SW 1271 (cell line): ENCODE data around the gene RNF145.

Source experiments
- DNase-seq, 2 experiments: peaks; one replicate each; lab custom pipeline; 2025; lab: John Stamatoyannopoulos, UW

Gene RNF145

DNA sequence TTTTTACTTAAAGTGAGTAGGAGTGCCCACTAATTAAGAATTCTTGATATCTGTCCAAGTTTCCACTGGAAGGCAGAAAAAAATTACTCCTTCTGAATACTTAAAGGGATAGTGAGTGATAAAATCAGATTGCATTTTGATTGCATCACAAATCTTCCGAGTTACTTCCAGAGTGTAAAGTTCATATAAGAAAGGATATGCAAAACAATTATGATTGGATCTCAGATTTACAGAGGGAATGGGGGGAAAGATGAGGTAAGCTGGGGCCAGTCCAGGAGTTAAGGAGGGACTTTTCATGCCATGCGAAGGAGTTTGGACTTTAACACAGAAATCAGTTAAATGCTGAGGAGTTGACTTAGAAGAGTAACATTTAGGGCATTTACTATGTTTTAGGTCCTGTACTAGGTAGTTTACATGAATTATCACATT lies 9.3 kb upstream of the RNF145 start:
- no peak for DNase-seq

DNA sequence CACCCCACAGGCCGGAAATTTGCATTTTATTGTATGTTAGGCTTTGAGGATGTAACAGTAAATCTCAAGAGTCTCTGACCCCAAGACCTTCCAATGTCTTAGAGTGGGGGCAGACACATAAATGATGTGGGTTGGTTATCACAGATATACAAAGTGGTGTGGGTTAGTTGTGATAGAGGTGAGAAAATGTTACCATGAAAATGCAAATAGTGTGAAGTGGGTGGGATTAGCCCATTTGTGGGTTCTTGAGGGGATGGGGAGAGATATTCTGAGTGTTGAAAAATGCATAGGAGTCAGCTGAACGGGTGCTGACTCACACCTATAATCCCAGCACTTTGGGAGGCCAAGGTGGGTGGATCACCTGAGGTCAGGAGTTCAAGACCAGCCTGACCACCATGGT lies 7.9 kb upstream of the RNF145 start:
- DNase-seq = no peak

DNA sequence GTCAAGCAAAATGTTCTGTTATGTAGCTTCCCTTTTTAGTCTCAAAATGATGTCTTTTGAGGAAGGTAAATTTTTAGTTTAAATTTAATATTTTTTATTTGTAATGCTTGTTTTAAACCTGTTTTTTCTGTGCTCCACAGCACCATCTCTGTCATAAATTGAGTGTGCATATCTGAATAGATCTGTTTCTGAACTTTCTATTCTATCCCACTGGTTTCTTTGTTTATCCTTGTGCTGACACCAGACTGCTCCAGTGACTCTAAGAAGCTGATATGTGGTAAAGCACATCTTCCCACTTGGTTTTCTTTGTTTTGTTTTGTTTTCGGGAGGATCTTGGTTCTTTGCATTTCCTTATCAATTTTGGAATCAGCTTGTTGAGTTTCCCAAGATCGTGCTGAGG lies 7.1 kb upstream of the RNF145 start:
- no peak for DNase-seq

DNA sequence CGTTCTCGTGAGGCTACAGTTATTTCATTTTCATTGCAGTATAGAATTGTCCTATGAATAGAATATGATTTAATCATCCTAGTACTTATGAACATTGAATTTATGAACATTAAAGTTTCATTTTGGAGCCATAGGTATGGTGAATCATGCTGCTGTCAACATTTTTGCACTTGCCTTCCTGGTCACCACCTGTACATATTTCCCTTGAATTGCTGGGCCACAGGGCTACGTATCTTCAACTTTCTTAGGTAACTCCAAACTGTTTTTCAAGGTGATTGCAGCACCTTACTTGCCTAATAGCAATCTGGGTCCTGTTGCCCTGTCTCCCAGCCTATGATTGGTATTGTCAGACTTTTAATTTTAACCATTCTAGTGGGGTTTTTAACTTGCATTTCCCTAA lies 6.5 kb upstream of the RNF145 start:
- no peak for DNase-seq

DNA sequence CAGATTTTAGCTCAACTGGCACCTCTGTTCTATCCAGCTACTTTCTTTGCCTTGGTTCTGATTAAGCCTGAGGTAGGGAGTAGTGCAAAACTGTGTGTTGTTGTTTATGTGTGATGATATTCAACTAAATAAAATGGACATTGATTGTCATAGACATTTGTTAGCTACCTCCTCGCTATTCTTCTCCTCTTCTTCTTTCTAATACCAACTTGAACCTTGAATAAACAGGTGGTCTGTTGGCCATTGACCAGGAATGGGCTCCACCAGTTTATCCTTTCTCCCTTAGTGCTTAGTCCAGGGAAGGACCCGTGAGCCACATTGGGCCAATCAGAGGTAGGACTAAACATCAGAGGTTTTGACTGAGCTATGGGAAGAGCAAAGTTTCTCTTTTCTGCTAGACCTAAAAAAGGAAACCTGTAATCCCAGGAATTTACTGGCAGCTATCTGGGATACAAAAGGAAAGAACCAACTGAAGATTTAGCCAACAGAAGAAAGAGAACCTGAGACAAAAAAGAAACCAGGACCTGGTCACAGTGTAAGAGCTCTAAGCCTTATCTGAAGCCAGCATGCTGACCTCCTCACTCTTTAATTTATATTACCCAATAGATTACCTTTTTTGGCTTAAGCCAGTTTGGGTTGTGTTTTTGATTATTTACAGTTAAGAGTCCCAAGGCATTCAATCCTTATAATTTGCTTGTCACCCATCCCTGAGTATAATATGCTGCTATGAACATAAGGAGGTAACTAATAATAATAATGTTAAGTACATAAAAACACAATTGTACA lies 5.3 kb upstream of the RNF145 start:
- DNase-seq = no peak

DNA sequence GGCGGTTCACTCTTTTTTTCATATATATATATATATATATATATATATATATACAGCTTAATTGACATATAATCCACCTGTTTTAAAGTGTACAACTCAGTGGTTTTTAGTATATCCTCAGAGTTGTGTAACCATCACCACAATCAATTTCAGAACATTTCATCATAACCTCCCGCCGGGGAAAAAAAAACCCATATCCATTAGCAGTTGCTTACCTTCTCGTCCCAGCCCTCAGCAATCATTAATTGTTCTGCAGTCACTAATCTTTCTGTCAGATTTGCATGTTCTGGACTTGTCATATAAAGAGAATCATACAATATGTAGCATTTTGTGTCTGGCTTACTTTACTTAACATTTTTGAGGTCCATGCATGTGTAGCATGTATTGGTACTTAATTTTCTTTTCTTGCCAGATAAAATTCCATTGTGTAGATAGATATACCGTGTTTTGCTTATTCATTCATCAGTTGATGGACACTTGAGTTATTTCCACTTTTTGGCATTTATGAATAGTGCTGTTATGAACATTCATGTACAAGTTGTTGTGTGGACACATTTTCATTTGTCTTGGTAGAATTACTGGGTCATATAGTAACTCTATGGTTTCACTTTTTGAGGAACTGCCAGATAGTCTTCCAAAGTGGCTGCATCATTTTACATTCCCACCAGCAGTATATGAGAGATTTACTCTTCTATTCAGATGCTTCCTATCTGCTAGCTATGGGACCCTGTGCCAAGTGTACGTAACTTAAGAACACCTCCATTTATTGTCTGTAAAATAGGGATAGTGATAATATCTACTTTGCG lies 3.5 kb upstream of the RNF145 start:
- no peak for DNase-seq

DNA sequence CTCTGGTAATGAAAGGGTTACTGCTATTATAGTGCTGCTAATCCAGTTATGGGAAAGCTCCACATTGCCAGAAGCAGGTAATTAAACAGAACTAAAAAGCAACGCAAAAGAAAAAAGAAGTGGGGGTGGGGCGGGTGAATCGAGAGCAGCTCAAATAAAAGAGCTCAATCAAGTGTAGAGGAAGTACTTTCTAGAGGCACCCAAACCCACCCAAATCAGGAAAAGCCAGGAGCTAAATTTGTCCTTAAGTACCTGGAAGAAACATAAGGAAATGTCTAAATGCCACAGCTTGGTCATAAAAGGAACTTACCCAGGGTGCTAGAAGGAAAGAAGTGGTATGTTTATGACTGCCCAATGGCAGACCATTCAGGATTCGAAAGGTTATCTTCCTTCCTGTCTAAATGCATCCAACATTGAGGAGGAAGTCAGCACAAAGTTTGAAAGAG lies 2.4 kb upstream of the RNF145 start:
- no peak for DNase-seq

DNA sequence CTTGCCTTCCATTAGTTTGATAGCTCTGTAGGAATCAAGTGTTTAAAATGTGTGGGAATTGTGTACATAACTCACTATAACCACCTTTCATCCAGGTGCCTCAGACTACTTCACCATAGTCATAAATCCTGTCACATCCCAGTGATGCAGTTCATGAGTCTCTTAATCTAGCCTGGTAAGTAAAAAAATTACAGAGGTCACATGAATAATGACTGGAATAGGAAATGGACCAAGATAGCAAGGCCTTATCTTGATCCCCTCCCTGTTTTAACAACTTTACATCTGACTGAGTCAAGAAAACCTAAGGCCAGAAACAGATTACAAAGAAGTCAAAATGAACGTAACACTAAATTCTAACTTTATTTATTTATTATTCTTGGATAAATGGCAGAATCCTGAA lies 1.5 kb upstream of the RNF145 start:
- DNase-seq = no peak

DNA sequence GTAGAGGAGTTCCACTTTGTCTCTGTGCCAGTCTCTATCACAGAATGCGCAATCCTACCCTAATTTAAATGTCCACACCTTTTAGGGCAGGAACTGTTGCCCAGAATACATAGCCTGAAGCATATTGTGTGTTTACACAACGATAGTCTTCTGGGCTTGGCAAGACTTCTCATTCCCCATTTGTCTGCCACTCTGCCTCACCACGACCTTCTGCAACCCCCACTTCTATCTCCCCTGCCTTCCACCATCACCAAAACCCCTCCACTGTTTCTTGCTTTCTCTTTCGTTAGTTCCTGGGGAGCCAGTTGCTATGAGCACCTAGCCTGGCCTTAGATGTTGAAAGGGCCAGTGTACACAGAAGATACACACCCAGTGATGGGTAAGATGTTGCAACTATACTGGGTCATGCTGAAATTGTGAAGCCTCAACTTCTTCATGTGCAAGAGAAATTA lies 883 bp upstream of the RNF145 start:
- no peak for DNase-seq

DNA sequence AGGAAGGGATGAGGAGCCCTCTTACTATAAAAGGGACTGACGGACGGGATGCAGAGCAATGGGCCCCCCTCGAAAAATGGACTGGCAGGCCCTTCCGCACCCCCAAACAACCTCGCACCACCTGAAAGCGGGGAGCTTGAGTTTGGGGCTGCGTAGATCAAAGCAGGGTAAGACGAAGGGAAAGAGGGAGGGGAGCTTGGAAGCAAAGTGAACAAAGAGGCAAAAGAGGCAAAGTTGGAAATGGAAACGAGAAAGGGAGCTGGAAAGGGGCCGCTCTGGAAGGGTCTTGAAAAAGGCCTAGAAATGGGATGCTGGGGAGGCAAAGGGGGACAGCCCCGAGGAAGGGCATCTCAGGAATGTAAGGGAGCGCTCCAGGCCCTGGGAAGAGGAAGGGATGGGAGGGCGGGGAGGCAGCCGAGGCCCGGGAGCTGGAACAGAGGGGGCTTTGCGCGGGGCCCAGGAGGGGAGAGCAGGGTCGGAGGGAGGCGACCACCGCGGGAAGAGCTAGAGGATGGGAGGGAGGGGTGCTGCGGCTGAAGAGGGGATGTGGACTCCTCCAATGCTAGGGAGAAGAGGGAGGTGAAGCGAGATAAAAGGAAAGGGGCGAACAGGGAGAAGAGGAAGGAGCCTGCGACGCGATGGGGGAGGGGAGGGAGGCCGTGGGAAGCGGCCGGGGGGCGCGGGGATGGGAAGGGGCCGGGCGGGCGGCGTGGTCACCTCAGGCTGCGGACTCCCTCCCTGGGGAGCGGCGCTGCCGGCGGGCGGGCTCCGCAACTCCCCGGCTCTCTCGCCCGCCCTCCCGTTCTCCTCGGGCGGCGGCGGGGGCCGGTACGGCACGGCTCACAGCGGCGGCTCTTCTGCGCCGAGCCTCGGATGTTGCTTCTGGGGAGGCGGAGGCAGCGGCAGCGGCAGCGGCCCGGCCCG lies 577 bp downstream of the RNF145 start:
- DNase-seq = peak in 1 of 2 experiments; percentile 60

DNA sequence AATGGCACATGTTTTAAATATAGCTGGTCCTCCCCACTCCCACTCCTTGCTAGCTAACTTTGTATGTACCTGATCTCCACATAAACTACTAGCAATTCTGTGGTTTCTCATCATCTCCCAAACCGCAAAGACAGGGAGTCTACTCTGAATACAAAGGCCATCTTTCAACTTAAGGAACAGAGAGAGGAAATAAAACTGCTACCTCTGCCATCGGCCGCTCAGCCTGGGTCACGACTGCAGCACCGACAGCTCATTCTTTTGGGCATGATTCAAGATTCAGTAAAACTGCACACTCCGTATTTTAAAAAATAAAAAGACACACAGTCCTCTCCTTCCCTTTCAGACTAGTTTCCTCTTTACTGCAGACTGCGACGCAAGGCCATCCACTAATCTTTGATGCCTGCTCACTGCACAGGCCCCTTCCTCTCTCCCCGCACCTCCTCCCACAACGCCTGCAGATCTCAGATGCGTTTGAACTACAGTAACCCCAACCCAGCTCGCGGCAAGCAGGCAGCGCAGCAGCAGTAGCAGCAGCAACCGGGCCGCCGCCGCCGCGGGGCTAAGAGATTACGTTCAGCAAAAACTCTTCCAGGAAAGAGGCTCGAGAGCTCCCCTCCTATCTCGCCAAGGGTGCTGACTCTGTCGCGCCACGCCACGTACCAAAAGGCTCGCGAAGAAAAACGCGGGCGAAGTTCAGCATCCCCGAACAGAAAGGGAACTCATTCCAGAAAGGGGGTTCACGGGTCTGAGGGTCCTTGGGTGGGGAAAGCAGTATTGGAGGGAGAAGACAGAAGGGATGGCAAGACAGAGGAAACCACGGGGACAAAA lies 1.5 kb downstream of the RNF145 start:
- peak; percentile 72 to 91 for DNase-seq

DNA sequence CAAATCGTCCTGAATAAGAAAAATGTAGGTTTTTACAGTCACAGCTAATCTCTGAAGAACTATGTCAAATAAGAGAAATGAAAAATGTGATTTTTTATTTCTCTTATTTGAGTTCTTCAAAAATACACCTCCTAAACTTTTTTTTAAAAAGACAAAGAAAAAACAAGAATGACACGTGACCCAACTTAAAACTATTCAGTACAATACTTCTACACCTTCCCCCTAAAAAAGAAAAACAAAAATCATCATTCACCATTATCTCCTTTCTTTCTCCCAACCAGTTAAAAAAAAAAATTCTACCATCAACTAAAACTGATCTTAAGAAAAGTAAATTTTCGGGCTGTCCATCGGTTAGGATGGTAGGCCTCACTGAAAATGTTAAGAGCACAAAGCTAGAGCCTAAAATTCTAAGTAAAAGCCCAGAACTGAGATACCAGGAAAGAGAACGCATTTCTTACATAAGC lies 2.1 kb downstream of the RNF145 start:
- DNase-seq = no peak

DNA sequence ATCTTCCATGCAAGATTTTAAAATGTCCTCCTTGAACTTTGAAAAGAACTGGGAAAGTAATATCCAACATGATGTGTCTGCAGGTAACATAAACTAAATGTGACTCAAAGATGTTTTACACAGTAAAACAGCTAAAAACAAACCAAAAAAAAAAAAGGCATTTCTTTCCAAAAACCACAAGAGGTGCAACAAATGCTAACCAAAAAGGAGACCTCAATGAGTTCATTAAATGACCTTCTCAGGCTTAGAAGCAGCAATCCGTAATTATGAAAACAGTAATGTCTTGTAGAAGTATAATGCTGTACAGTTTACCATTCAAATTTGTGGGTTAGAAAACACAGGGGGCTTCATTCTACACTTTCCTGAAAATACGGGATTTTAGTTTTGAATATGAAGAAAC lies 2.5 kb downstream of the RNF145 start:
- DNase-seq = no peak

DNA sequence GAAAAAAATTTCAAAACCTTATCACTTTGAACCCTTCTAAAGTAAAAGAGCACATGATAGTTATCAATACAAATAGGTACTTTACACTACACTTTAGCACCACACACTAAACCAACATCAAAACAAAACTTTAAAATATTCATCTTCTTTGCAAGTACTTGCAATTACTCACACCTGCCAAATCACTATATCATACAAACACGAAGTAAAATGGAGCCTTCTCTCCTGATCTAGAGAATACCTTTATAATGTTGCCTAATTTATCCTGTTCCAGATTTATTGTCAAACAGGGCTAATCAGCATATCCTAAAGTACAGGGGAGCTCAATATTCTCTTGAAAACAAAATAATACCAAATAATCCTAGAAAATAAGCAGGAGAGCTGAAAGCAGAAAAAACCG lies 3.0 kb downstream of the RNF145 start:
- peak in 1 of 2 experiments; percentile 36 for DNase-seq

DNA sequence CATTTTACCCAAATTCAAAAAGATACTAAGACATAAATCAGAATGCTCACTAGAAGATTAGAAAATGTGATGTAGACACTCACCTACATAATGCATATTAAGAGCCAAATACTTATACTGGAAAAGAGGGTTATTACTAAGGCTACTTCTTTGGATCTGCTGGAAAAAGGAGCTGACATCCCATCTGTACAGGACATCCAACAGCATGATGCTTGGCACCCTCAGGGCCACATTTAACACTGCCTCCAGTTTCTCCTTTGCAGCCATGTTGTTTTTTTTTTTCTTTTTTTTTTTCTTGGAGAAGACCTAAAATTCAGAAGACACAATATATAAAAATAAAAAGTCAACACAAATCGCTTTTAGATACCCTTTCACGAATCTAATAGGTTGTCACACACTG lies 6.0 kb downstream of the RNF145 start:
- no peak for DNase-seq

DNA sequence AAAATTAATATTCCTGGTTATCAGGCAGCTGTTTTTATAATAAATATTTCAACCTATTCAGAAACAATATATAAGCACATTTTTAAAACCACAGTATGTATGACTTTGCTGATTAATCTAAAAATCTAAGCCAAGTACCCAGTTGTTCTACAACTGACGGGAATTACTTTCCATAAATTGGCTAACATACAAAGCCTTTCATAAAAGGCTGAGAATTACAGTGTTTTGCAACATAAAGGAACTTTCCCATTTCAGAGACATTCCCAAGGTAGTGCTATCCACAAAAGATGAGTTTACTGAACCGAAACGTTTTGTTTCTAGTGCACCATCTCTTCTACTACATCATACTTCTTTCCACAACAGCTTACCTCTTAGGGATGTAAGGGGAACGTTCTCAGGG lies 7.2 kb downstream of the RNF145 start:
- DNase-seq = no peak

DNA sequence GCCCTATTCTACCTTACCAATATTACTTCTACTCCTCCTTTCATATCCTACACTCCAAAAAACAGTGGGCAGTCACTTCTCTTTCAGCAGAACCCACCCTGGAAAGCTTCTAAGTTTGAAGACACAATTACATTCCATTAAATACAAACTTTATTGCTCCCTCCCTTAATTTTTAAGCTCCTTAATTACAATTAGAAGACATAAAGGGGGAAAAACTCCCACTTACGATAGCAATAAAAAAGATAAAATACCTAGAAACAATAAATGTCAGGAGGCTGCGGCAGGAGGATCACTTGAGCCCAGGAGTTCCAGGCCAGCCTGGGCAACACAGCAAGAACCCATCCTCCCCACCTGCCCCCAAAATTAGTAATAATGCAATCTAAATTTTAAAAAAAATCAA lies 9.6 kb downstream of the RNF145 start:
- DNase-seq = no peak

DNA sequence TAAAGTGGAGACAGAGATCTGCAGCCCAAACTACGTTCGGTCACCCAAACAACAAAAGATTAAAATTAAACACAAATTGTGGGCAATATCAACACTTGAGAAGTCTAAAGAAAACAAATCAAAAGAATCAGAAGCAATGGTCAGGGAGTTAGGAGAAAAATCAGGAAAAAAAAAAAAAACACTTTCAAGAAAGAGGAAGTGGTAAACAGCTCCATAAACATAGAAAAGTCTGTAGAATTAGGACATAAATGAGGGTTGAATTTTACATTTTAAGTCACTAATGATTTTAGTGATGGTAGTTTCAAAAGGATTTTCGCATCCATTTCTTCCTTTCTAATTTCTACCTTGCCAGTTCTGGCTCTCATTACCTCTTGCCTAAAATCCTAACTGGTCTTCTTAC lies 10.1 kb downstream of the RNF145 start:
- DNase-seq = no peak

DNA sequence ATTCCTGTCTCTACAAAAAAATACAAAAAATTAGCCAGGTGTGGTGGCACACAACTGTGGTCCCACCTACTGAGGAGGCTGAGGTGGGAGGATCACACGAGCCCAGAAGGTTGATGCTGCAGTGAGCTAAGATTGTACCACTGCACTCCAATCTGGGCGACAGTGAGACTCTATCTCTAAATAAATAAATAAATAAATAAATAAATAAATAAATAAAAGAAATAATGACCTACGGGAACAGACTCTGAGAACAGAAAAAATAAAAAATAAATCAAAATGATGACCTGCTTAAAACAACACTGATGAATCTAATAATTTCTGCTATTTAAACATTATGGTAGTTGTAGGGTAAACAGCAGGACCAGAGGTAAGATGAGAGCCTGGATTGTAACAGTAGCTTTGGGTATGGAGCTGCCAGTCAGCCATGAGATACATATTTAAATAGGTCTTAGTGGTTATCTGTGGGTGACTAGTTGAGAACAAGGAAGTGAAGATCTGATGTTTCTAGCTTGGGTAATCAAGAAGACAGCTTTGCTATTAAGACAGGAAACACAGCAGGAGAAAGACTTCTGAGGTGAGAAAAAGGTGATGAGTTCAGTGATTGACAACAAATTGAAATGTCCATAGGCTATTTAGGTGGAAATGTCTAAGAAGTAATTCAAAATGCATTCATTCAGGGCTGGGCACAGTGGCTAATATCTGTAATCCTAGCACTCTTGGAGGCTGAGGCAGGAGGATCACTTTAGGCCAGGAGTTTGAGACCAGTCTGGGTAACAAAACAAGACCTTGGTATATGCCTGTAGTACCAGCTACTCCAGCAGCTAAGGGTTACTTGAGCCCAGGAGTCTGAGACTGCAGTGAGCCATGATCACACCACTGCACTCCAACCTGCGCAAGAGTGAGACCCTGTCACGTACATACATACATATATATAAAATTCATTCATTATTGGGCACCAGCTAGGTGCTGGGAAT lies 11.0 kb downstream of the RNF145 start:
- no peak for DNase-seq

DNA sequence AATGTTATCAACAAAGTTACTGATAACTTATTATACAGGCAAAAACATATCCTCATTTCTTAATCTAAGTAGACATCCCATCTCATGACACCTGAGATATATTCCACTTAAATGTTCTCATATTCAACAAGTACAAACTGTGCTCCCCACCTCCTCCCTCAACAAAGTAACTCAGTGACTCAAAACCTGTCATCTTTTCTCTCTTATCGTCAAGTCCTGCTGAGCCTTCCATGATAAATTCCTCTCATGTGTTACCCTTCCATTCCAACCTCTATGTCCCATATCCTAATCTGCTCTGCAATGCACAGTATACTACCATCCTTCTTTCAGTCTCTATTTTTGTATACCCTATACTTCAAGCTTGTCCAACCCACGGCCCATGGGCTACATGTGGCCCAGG lies 13.6 kb downstream of the RNF145 start:
- DNase-seq = no peak
